ENCODE results near the gene CDH26. TPM values are rescaled to one million over a fixed set of nuclear protein-coding genes. Genes with fewer than 3 reads are reported as not detected.

CDH26 gene
- total RNA-seq, 1 donor from 2014 or later, result 6.9 TPM

- Mint-ChIP-seq H3K4me3 (no peak overlapping the region), H3K9me3 (no peaks in the 10 kb centered on the region), H3K27me3 (peaks cover 2% of the 10 kb centered on the region), H3K36me3 (no peaks in the 10 kb centered on the region), H3K4me1 (ENCODE audit: unreplicated experiment) (no peaks in the 10 kb centered on the region), H3K27ac (no peak overlapping the region)
- TF ChIP-seq, protein P1, sequence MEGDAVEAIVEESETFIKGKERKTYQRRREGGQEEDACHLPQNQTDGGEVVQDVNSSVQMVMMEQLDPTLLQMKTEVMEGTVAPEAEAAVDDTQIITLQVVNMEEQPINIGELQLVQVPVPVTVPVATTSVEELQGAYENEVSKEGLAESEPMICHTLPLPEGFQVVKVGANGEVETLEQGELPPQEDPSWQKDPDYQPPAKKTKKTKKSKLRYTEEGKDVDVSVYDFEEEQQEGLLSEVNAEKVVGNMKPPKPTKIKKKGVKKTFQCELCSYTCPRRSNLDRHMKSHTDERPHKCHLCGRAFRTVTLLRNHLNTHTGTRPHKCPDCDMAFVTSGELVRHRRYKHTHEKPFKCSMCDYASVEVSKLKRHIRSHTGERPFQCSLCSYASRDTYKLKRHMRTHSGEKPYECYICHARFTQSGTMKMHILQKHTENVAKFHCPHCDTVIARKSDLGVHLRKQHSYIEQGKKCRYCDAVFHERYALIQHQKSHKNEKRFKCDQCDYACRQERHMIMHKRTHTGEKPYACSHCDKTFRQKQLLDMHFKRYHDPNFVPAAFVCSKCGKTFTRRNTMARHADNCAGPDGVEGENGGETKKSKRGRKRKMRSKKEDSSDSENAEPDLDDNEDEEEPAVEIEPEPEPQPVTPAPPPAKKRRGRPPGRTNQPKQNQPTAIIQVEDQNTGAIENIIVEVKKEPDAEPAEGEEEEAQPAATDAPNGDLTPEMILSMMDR (conservative IDR thresholded peaks at IDR 0.05), result no peak
- DNase-seq (ENCODE audit: extremely low spot score, unreplicated experiment), result no peak
Measured at GRCh38 chr20:60026010-60026409, 67.8 kb downstream of the CDH26 start.

DNA sequence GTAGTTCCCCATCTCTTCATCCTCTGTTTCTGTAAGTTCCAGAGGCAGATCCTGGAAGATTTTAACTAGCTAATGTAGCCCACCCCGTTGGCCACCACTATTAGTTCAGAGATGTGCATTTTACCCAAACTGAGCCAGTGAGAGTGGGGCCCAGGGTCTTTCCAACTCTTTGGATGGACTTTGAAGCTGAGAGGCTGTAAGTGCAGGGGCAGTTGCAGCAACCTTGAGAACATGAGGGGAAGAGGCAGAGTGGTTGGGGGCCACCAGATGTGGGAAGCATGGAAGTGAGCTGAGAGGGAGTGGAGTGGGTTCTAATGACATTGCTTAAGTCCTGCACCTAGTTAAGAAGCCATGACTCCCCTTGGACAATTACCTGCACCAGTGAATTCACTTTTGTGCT is 72.2 kb downstream of the CDH26 start:
- no peak overlapping the region for H3K4me3 Mint-ChIP-seq
- no peak for DNase-seq (ENCODE audit: extremely low spot score, unreplicated experiment)
- H3K27ac Mint-ChIP-seq, result no peak overlapping the region
- peaks cover 3% of the 10 kb centered on the region for H3K27me3 Mint-ChIP-seq
- H3K4me1 Mint-ChIP-seq (ENCODE audit: unreplicated experiment), result no peaks in the 10 kb centered on the region
- H3K36me3 Mint-ChIP-seq, result no peaks in the 10 kb centered on the region
- H3K9me3 Mint-ChIP-seq, result no peaks in the 10 kb centered on the region
- TF ChIP-seq, protein P1 (conservative IDR thresholded peaks at IDR 0.05), result no peak

- Mint-ChIP-seq H3K27me3 (peaks cover 3% of the 10 kb centered on the region), H3K4me3 (no peak overlapping the region), H3K4me1 (ENCODE audit: unreplicated experiment) (no peaks in the 10 kb centered on the region), H3K27ac (no peak overlapping the region), H3K36me3 (no peaks in the 10 kb centered on the region), H3K9me3 (no peaks in the 10 kb centered on the region)
- no peak for DNase-seq (ENCODE audit: extremely low spot score, unreplicated experiment)
- TF ChIP-seq, protein P1 (conservative IDR thresholded peaks at IDR 0.05), result no peak
Measured at GRCh38 chr20:60031107-60031506, 72.9 kb downstream of the CDH26 start.

GRCh38 chr20:60034231-60035110 is 76.2 kb downstream of the CDH26 start:
- Mint-ChIP-seq H3K9me3 (no peaks in the 10 kb centered on the region), H3K4me1 (ENCODE audit: unreplicated experiment) (peaks cover 17% of the 10 kb centered on the region), H3K27ac (peak overlapping the region; percentile 51), H3K27me3 (peaks cover 19% of the 10 kb centered on the region), H3K36me3 (no peaks in the 10 kb centered on the region), H3K4me3 (no peak overlapping the region)
- no peak for DNase-seq (ENCODE audit: extremely low spot score, unreplicated experiment)
- TF ChIP-seq, protein P1 (conservative IDR thresholded peaks at IDR 0.05), result no peak

DNA sequence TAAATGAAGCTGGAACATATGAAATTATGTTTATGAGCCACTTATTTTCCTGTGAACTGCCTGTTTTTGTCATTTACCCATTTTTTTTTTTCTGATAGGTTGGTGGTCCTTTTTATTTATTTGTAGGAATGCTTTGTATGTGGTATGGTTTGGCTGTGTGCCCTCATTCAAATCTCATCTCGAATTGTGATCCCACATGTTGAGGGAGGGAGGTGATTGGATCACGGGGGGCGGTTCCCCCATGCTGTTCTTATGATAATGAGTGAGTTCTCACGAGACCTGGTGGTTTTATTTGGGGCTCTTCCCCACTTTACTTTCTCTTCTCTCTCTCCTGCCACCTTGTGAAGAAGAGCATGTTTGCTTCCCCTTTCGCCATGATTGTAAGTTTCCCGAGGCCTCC is 77.3 kb downstream of the CDH26 start:
- Mint-ChIP-seq H3K27ac (no peak overlapping the region), H3K9me3 (no peaks in the 10 kb centered on the region), H3K36me3 (no peaks in the 10 kb centered on the region), H3K27me3 (peaks cover 21% of the 10 kb centered on the region), H3K4me1 (ENCODE audit: unreplicated experiment) (peaks cover 17% of the 10 kb centered on the region), H3K4me3 (no peak overlapping the region)
- DNase-seq (ENCODE audit: extremely low spot score, unreplicated experiment), result no peak
- TF ChIP-seq, protein P1 (conservative IDR thresholded peaks at IDR 0.05), result no peak
